Measurements from ENCODE around the gene SCUBE1. TPM values are rescaled to one million over a fixed set of nuclear protein-coding genes. Genes with fewer than 3 reads are reported as not detected.

Gene SCUBE1
- total and polyA plus RNA-seq, 2 donors (not counting 3 experiments of a cell fraction or from before 2014, with no cell fraction given), result 0.07 TPM; not detected in 1

DNA sequence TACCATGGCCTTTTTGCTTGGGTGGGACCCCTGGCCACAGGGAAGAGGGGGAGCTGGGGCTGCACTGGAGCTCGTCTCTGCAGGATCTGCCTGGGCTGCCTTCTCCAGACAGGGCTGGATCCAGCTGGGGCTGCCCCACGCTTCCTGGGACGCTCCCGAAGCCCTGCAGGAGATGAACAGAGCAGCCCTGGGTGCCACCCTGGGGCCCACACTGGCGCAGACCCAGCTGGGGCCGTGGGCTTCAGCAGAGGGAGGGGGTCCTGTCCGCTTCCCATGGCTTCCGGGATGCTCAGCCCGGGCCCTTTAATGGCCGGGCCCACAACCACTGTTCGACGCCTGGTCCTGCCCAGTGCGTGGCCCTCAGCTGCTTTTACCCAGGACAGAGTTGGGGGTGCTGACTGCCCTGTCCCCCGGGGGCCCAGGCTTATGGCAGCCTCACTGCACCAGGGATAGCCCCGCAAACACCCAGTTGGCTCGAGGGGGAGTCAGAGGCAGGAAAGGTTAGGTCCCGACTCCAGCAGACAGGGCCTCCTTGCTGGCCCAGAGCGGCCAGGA, 179.9 kb downstream of the SCUBE1 start:
- no peaks in the 10 kb centered on the region for H3K9me3 ChIP-seq (replicated peaks; ENCODE audit: control insufficient read depth, insufficient read depth, low read length)
- H3K27ac ChIP-seq (ENCODE audit: insufficient read depth, low read depth, low read length), result no peak overlapping the region
- BruUV-seq (replicated peaks), result no TSS peak
- H3K9me1 ChIP-seq (replicated peaks; ENCODE audit: control insufficient read depth, extremely low read depth, insufficient read depth, low read length), result no peaks in the 10 kb centered on the region
- dilution Hi-C loops (cut with MboI; ENCODE audit: extremely low pct_ligation_motif_present, low sequenced_read_pairs) (no loop called here), intact Hi-C loops (cut with micrococcal nuclease) (no loop called here)
- DNase-seq (ENCODE audit: low read depth, low spot score) (no peak), FAIRE-seq (no peak)
- CTCF ChIA-PET, result interaction anchor here (0.9 kb wide), 1 partner anchor 65 kb away, joined by 3 read pairs; no protein-coding TSS in a partner anchor
- H4K20me1 ChIP-seq (replicated peaks; ENCODE audit: control insufficient read depth, extremely low read depth, insufficient read depth, low read length), result no peaks in the 10 kb centered on the region
- TF ChIP-seq FOS (IDR thresholded peaks at IDR 0.05; ENCODE audit: borderline replicate concordance, insufficient read depth, low read length) (no peak), POLR2AphosphoS5 (IDR thresholded peaks at IDR 0.05; ENCODE audit: insufficient read depth, low read depth, low read length) (peak; percentile 23), GATA2 (IDR thresholded peaks at IDR 0.05; ENCODE audit: insufficient read depth, insufficient read length, low read depth, low read length) (no peak)
- H3K4me1 ChIP-seq (ENCODE audit: control insufficient read depth, extremely low read depth, insufficient read depth, low read length), result no peaks in the 10 kb centered on the region
- H3K27me3 ChIP-seq (ENCODE audit: control insufficient read depth in 2 of 2, insufficient read depth in 2 of 2, low read length in 2 of 2), result no peaks in the 10 kb centered on the region
- no peak overlapping the region for H3K4me3 ChIP-seq (replicated peaks in 1 of 3; ENCODE audit: insufficient read depth in 1 of 3, low read depth in 1 of 3, low read length in 3 of 3)
- POLR2A ChIA-PET, result no interaction called here
- no peak overlapping the region for H3K9ac ChIP-seq (replicated peaks; ENCODE audit: extremely low read depth, insufficient read depth, low read length)
- H3K4me2 ChIP-seq (ENCODE audit: insufficient read depth, low read length), result no peak overlapping the region
- peaks cover 0 to 11% of the 10 kb centered on the region in 2 experiments for H3K36me3 ChIP-seq (ENCODE audit: control insufficient read depth in 2 of 2, extremely low read depth in 1 of 2, insufficient read depth in 2 of 2, low read length in 2 of 2)
- no peak overlapping the region for H2AFZ ChIP-seq (ENCODE audit: low read depth, low read length)
- H3K79me2 ChIP-seq (ENCODE audit: control insufficient read depth, insufficient read depth, low read length), result peaks cover 1% of the 10 kb centered on the region

DNA sequence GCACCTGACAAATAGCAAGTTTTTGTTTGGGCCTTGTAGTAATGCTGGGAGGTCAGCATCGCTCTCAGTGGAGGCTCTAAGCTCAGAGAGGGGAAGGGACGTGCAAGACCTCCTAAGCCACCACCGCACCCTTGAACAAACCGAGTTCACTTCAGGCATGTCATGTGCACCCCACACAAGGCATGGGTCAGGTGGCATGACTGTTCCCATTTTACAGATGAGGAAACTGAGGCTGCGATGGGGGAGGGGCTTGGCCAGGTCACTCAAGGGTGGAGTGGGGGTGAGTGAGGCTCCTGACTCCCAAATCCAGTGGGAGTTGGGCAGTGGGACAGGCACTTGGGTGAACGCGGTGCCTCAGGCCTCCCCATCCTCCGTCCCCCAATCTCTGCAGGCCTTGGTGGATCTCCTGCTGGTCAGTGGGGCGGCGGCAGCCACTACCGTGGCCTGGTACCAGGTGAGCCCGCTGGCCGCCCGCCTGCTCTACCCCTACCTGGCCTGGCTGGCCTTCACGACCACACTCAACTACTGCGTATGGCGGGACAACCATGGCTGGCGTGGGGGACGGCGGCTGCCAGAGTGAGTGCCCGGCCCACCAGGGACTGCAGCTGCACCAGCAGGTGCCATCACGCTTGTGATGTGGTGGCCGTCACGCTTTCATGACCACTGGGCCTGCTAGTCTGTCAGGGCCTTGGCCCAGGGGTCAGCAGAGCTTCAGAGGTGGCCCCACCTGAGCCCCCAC, 180.6 kb downstream of the SCUBE1 start:
- Histone ChIP-seq H4K20me1 (replicated peaks; ENCODE audit: control insufficient read depth, extremely low read depth, insufficient read depth, low read length) (no peaks in the 10 kb centered on the region), H3K9me3 (replicated peaks; ENCODE audit: control insufficient read depth, insufficient read depth, low read length) (no peaks in the 10 kb centered on the region), H3K4me3 (replicated peaks in 1 of 3; ENCODE audit: insufficient read depth in 1 of 3, low read depth in 1 of 3, low read length in 3 of 3) (no peak overlapping the region), H3K4me1 (ENCODE audit: control insufficient read depth, extremely low read depth, insufficient read depth, low read length) (no peaks in the 10 kb centered on the region), H3K27me3 (ENCODE audit: control insufficient read depth in 2 of 2, insufficient read depth in 2 of 2, low read length in 2 of 2) (no peaks in the 10 kb centered on the region), H3K9me1 (replicated peaks; ENCODE audit: control insufficient read depth, extremely low read depth, insufficient read depth, low read length) (no peaks in the 10 kb centered on the region), H3K36me3 (ENCODE audit: control insufficient read depth in 2 of 2, extremely low read depth in 1 of 2, insufficient read depth in 2 of 2, low read length in 2 of 2) (peaks cover 0 to 10% of the 10 kb centered on the region in 2 experiments), H3K4me2 (ENCODE audit: insufficient read depth, low read length) (no peak overlapping the region), H3K79me2 (ENCODE audit: control insufficient read depth, insufficient read depth, low read length) (peaks cover 9% of the 10 kb centered on the region), H3K27ac (ENCODE audit: insufficient read depth, low read depth, low read length) (no peak overlapping the region), H2AFZ (ENCODE audit: low read depth, low read length) (no peak overlapping the region), H3K9ac (replicated peaks; ENCODE audit: extremely low read depth, insufficient read depth, low read length) (no peak overlapping the region)
- dilution Hi-C loops (cut with MboI; ENCODE audit: extremely low pct_ligation_motif_present, low sequenced_read_pairs) (no loop called here), intact Hi-C loops (cut with micrococcal nuclease) (no loop called here)
- DNase-seq (ENCODE audit: low read depth, low spot score) (no peak), FAIRE-seq (no peak)
- ChIA-PET CTCF (interaction anchor here (0.9 kb wide), 1 partner anchor 66 kb away, joined by 3 read pairs; no protein-coding TSS in a partner anchor), POLR2A (no interaction called here)
- TF ChIP-seq FOS (IDR thresholded peaks at IDR 0.05; ENCODE audit: borderline replicate concordance, insufficient read depth, low read length), result no peak
- TF ChIP-seq EZH2 (IDR thresholded peaks at IDR 0.05; ENCODE audit: borderline replicate concordance, low read depth, low read length, severe bottlenecking), result no peak
- TSS peak; percentile 51 for BruUV-seq (replicated peaks)

Data from endothelial cell of umbilical vein (primary cell).